Measurements from ENCODE around the gene NPAS4.
"Not testable (repeated sequence)": the region's sequence is repeated elsewhere in the genome, so short reads cannot be mapped to it uniquely, and the experiment has no call there.

NPAS4 gene

DNA sequence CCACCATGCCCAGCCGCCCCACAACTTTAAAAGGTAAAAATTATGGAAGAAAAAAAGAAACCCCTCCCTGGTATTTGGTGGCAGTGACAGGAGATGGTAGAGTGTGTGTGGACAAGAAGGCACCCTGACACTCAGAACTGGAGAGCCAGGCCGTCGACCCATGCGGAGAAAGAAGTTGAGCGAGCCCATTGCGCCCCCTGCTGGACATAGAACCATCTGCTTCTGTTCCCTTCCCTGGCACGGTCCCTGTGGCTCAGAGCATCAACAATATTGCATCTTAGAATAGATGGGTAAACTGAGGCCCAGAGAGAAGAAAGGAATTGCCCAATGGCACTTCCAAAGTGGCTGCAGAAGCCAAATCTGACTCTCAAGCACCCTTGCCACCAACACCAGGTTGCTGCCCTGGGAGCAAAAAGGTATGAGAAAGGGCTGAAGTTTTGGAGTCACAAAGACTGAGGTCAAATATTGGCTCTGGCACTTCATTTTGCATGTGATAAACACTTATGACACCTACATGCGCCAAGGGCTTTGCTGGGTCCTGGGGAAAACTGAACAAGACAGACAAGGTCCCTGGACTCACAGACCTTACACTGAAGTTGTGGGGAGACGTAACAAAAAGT lies 9.3 kb downstream of the NPAS4 start:
- no peak overlapping the region for H3K4me3 ChIP-seq
- TF ChIP-seq, protein P1, sequence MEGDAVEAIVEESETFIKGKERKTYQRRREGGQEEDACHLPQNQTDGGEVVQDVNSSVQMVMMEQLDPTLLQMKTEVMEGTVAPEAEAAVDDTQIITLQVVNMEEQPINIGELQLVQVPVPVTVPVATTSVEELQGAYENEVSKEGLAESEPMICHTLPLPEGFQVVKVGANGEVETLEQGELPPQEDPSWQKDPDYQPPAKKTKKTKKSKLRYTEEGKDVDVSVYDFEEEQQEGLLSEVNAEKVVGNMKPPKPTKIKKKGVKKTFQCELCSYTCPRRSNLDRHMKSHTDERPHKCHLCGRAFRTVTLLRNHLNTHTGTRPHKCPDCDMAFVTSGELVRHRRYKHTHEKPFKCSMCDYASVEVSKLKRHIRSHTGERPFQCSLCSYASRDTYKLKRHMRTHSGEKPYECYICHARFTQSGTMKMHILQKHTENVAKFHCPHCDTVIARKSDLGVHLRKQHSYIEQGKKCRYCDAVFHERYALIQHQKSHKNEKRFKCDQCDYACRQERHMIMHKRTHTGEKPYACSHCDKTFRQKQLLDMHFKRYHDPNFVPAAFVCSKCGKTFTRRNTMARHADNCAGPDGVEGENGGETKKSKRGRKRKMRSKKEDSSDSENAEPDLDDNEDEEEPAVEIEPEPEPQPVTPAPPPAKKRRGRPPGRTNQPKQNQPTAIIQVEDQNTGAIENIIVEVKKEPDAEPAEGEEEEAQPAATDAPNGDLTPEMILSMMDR (IDR thresholded peaks at IDR 0.05) = peak; percentile 68
- peak; percentile 80 for DNase-seq (ENCODE audit: low spot score)
- H3K27ac ChIP-seq = no peak overlapping the region

DNA sequence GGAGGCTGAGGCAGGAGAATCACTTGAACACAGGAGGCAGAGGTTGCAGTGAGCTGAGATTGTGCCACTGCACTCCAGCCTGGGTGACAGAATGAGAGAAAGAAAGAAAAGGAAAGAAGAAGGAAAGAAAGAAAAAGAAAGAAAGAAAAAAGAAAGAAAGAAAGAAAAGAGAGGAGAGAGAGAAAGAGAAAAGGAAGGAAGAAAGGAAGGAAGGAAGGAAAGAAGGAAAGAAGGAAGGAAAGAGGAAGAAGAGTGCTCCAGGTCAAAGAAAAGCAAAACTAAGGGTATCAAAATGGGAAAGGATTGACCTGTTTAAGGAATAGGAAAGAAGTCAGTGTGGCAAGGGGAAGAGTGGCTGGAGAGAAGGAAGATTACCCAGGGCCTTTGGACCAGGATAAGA lies 10.5 kb downstream of the NPAS4 start:
- not testable (repeated sequence) for H3K27ac ChIP-seq; H3K4me3 ChIP-seq; DNase-seq (ENCODE audit: low spot score)

DNA sequence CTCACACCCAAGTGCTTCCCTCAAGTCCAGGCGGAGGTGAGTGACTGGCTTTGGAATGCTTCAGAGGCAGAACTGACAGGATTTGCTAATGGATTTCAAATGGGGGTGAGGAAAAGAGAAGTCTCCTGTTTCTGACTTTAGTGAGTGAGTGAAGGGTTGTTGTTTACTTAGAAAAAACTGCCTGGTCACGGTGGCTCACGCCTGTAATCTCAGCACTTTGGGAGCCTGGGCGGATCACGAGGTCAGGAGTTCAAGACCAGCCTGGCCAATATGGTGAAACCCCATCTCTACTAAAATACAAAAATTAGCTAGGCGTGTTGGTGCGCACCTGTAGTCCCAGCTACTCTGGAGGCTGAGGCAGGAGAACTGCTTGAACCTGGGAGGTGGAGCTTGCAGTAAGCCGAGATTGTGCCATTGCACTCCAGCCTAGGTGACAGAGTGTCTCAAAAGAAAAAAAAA lies 11.1 kb downstream of the NPAS4 start:
- H3K4me3 ChIP-seq; H3K27ac ChIP-seq; DNase-seq (ENCODE audit: low spot score): not testable (repeated sequence)

DNA sequence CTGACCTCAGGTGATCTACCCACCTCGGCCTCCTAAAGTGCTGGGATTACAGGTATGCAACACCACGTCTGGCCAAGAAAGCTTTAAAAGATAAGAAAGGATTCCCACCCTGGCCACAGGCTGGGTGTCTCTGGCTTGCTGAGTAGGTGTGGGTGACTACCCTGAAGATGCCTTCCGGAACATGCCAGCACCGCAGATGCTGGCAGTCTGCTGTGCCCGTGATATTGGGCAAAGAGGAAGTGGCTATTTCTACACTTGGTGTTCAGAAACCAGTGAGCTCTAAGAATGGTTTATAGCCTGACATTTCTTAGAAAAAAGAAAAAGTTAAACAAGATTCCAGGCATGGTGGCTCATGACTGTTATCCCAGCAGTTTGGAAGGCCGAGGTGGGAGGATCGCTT lies 11.8 kb downstream of the NPAS4 start:
- H3K27ac ChIP-seq = no peak overlapping the region
- TF ChIP-seq, protein P1 (IDR thresholded peaks at IDR 0.05) = no peak
- H3K4me3 ChIP-seq = no peak overlapping the region
- no peak for DNase-seq (ENCODE audit: low spot score)

DNA sequence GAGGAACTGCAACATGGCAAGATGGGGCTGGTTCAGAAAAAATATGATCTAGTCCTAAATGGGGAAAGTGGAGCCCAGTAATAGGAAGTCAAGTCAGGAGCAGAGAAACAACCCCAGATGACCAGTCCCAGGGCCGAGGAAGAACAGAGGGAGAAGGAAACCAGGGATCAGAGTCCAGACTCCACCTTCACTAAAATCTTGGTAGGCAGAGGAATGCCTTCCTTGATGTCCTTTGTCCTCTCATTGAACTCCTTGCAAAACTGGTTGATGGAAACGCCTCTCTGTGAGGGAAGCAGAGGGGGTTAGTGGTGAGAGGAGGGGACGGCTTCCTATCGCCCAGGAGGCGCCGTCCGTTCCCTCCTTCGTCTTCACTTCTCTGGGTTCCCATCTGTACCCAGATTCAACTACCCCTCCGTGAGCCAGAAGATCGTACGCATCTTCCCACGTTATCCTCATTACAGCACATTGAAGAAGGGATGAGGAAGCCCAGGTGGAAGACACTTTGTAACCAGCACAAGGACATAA lies 17.2 kb downstream of the NPAS4 start:
- no peak for DNase-seq (ENCODE audit: low spot score)
- TF ChIP-seq, protein P1 (IDR thresholded peaks at IDR 0.05) = no peak
- Histone ChIP-seq H3K4me3 (peak overlapping the region; percentile 80), H3K27ac (peak overlapping the region; percentile 76 to 80)

DNA sequence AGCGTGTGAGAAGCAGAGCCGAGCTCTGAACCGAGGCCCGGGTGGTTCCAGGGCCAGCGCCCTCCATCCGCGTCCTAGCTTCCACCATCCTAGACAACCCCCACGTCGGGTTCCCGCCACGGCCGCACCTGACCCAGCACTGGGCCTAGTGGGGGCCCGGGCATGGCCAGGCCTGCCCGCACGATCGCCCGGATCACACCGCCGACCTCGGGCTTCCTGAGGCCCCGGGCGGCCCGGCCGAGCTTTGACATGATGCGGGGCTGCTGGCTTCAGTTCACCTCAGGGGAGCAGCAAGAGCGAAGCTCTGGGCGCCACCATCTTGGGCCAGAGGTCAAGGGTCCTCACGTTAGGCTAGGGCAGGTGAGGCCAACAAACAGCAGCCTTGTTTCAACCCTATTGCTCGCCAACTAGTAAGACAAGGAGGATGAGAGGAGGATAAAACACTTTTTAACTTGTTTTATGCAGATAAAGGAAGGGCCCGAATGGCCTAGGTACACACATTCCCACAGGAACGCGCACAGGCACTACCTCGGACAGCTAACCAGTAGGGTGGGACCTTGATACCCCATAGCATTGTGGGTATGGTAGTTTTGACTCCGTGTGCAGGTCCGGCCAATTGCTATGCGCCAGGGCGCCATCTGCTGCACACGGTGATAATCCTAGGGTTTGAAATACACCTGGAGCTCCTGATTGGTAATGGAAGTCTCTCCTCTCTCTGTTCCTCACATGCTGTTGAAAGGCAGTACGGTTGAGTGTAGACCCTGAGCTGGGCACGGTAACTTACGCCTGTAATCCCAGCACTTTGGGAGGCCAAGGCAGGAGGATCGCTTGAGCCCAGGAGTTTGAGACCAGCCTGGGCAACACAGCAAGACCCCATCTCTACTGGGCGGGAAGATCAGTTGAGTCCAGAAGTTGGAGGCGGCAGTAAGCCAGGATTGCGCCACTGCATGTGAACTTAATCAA lies 17.9 kb downstream of the NPAS4 start, which contains the start of gene MRPL11:
MRPL11 (minus strand) TSS at position 345 of the 963 bp plus-strand sequence; CDS start at position 251, 94 bp downstream.
- peak within 1 kb of the TSS; percentile 76 to 80 for H3K27ac ChIP-seq
- peak; percentile 84 for DNase-seq (ENCODE audit: low spot score)

DNA sequence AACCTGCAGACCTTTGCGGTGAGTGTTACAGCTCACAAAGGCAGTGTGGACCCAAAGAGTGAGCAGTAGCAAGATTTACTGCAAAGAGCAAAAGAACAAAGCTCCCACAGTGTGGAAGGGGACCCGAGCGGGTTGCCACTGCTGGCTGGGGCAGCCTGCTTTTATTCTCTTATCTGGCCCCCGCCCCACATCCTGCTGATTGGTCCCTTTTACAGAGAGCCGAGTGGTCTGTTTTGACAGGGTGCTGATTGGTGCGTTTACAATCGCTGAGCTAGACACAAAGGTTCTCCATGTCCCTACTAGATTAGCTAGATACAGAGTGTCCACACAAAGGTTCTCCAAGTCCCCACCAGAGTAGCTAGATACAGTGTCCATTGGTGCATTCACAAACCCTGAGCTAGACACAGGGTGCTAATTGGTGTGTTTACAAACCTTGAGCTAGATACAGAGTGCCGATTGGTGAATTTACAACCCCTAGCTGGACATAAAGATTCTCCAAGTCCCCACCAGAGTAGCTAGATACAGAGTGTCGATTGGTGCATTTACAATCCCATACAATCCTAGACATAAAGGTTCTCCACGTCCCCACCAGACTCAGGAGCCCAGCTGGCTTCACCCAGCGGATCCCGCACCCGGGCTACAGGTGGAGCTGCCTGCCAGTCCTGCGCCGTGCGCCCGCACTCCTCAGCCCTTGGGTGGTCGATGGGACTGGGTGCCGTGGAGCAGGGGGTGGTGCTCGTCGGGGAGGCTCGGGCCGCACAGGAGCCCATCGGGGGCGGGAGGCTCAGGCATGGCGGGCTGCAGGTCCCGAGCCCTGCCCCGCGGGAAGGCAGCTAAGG lies 19.5 kb downstream of the NPAS4 start:
- not testable (repeated sequence) for H3K27ac ChIP-seq; DNase-seq (ENCODE audit: low spot score)

More for the DNA sequence above, 17.9 kb downstream of the NPAS4 start, which contains the start of gene MRPL11:
- TF ChIP-seq, protein P1 (IDR thresholded peaks at IDR 0.05) = peak; percentile 58
- H3K4me3 ChIP-seq = peak within 1 kb of the TSS; percentile 80

DNA sequence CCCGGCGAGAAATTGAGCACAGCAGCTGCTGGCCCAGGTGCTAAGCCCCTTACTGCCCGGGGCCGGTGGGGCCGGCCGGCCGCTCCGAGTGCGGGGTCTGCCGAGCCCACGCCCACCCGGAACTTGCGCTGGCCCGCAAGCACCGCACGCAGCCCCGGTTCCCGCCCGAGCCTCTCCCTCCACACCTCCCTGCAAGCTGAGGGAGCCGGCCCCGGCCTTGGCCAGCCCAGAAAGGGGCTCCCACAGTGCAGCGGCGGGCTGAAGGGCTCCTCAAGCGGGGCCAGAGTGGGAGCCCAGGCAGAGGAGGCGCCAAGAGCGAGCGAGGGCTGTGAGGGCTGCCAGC lies 20.1 kb downstream of the NPAS4 start:
- DNase-seq (ENCODE audit: low spot score); H3K27ac ChIP-seq; H3K4me3 ChIP-seq: not testable (repeated sequence)

More for the DNA sequence above, 19.5 kb downstream of the NPAS4 start:
- not testable (repeated sequence) for H3K4me3 ChIP-seq

Measured in coronary artery (tissue), 2 donors.